ENCODE data around the gene DCP1B. TPM values are rescaled to one million over a fixed set of nuclear protein-coding genes. Genes with fewer than 3 reads are reported as not detected.

The DCP1B gene
- total RNA-seq, 1 experiment from 2014 or later, result 30.8 TPM

GRCh38 chr12:1977109-1977508 is 27.1 kb downstream of the DCP1B start:
- Histone ChIP-seq H4K20me1 (ENCODE audit: insufficient read depth, low read depth, low read length) (no peaks in the 10 kb centered on the region), H3K79me2 (ENCODE audit: low read length) (peaks cover 23% of the 10 kb centered on the region), H2AFZ (ENCODE audit: low read length) (no peak overlapping the region), H3K27ac (ENCODE audit: low read length) (no peak overlapping the region), H3K4me3 (ENCODE audit: low read length) (no peak overlapping the region), H3K4me1 (ENCODE audit: low read length) (no peaks in the 10 kb centered on the region), H3K9me3 (ENCODE audit: low read length) (no peaks in the 10 kb centered on the region), H3K9me2 (replicated peaks; ENCODE audit: insufficient read depth, low read length) (no peaks in the 10 kb centered on the region), H3K36me3 (ENCODE audit: insufficient read depth, low read length) (no peaks in the 10 kb centered on the region), H3K9ac (ENCODE audit: low read length) (no peak overlapping the region), H3K27me3 (ENCODE audit: low read length) (no peaks in the 10 kb centered on the region), H3K4me2 (ENCODE audit: low read depth, low read length, poor library complexity, severe bottlenecking) (no peak overlapping the region)
- DNase-seq, result no peak

GRCh38 chr12:1974812-1975211 is 29.4 kb downstream of the DCP1B start:
- no peaks in the 10 kb centered on the region for H3K36me3 ChIP-seq (ENCODE audit: insufficient read depth, low read length)
- H3K9me3 ChIP-seq (ENCODE audit: low read length), result no peaks in the 10 kb centered on the region
- no peaks in the 10 kb centered on the region for H4K20me1 ChIP-seq (ENCODE audit: insufficient read depth, low read depth, low read length)
- no peak overlapping the region for H3K9ac ChIP-seq (ENCODE audit: low read length)
- H3K4me1 ChIP-seq (ENCODE audit: low read length), result peaks cover 2% of the 10 kb centered on the region; the same call in 1 of the 2 replicates
- H2AFZ ChIP-seq (ENCODE audit: low read length), result no peak overlapping the region
- H3K4me2 ChIP-seq (ENCODE audit: low read depth, low read length, poor library complexity, severe bottlenecking), result no peak overlapping the region
- no peak overlapping the region for H3K4me3 ChIP-seq (ENCODE audit: low read length)
- no peak for DNase-seq
- H3K27me3 ChIP-seq (ENCODE audit: low read length), result no peaks in the 10 kb centered on the region
- no peaks in the 10 kb centered on the region for H3K9me2 ChIP-seq (replicated peaks; ENCODE audit: insufficient read depth, low read length)
- H3K79me2 ChIP-seq (ENCODE audit: low read length), result peaks cover 39% of the 10 kb centered on the region
- H3K27ac ChIP-seq (ENCODE audit: low read length), result no peak overlapping the region

- no peak overlapping the region for H3K4me2 ChIP-seq (ENCODE audit: low read depth, low read length, poor library complexity, severe bottlenecking)
- no peaks in the 10 kb centered on the region for H3K27me3 ChIP-seq (ENCODE audit: low read length)
- no peak overlapping the region for H3K9ac ChIP-seq (ENCODE audit: low read length)
- H3K4me1 ChIP-seq (ENCODE audit: low read length), result peaks cover 8% of the 10 kb centered on the region; the same call in 1 of the 2 replicates
- no peak overlapping the region for H3K4me3 ChIP-seq (ENCODE audit: low read length)
- H2AFZ ChIP-seq (ENCODE audit: low read length), result no peak overlapping the region
- H3K36me3 ChIP-seq (ENCODE audit: insufficient read depth, low read length), result no peaks in the 10 kb centered on the region
- peaks cover 46% of the 10 kb centered on the region for H3K79me2 ChIP-seq (ENCODE audit: low read length)
- DNase-seq, result no peak
- H3K27ac ChIP-seq (ENCODE audit: low read length), result no peak overlapping the region
- H3K9me3 ChIP-seq (ENCODE audit: low read length), result no peaks in the 10 kb centered on the region
- H3K9me2 ChIP-seq (replicated peaks; ENCODE audit: insufficient read depth, low read length), result no peaks in the 10 kb centered on the region
- H4K20me1 ChIP-seq (ENCODE audit: insufficient read depth, low read depth, low read length), result no peaks in the 10 kb centered on the region
Measured at GRCh38 chr12:1972856-1973317, 31.4 kb downstream of the DCP1B start.

GRCh38 chr12:1972260-1972659 is 32.0 kb downstream of the DCP1B start:
- H3K27me3 ChIP-seq (ENCODE audit: low read length), result no peaks in the 10 kb centered on the region
- peaks cover 46% of the 10 kb centered on the region for H3K79me2 ChIP-seq (ENCODE audit: low read length)
- no peak overlapping the region for H2AFZ ChIP-seq (ENCODE audit: low read length)
- no peak overlapping the region for H3K4me2 ChIP-seq (ENCODE audit: low read depth, low read length, poor library complexity, severe bottlenecking)
- peaks cover 8% of the 10 kb centered on the region; the same call in 1 of the 2 replicates for H3K4me1 ChIP-seq (ENCODE audit: low read length)
- no peak overlapping the region for H3K27ac ChIP-seq (ENCODE audit: low read length)
- H3K9ac ChIP-seq (ENCODE audit: low read length), result no peak overlapping the region
- H4K20me1 ChIP-seq (ENCODE audit: insufficient read depth, low read depth, low read length), result no peaks in the 10 kb centered on the region
- H3K9me2 ChIP-seq (replicated peaks; ENCODE audit: insufficient read depth, low read length), result no peaks in the 10 kb centered on the region
- DNase-seq, result no peak
- H3K36me3 ChIP-seq (ENCODE audit: insufficient read depth, low read length), result no peaks in the 10 kb centered on the region
- no peaks in the 10 kb centered on the region for H3K9me3 ChIP-seq (ENCODE audit: low read length)
- no peak overlapping the region for H3K4me3 ChIP-seq (ENCODE audit: low read length)

- no peak overlapping the region for H3K27ac ChIP-seq (ENCODE audit: low read length)
- H3K4me1 ChIP-seq (ENCODE audit: low read length), result peaks cover 8% of the 10 kb centered on the region; the same call in 1 of the 2 replicates
- no peaks in the 10 kb centered on the region for H3K9me3 ChIP-seq (ENCODE audit: low read length)
Measured at GRCh38 chr12:1970331-1970900, 33.8 kb downstream of the DCP1B start.

GRCh38 chr12:1966561-1967226 is 37.6 kb downstream of the DCP1B start:
- H3K79me2 ChIP-seq (ENCODE audit: low read length), result peaks cover 19% of the 10 kb centered on the region; the same call in 1 of the 2 replicates
- H3K27ac ChIP-seq (ENCODE audit: low read length), result no peak overlapping the region
- no peaks in the 10 kb centered on the region for H3K27me3 ChIP-seq (ENCODE audit: low read length)

More at GRCh38 chr12:1970331-1970900, 33.8 kb downstream of the DCP1B start:
- Histone ChIP-seq H3K9ac (ENCODE audit: low read length) (no peak overlapping the region), H3K4me3 (ENCODE audit: low read length) (no peak overlapping the region), H3K9me2 (replicated peaks; ENCODE audit: insufficient read depth, low read length) (no peaks in the 10 kb centered on the region), H3K36me3 (ENCODE audit: insufficient read depth, low read length) (0 out of 2 replicates have a peak, but pooled peaks cover 4% of the 10 kb centered on the region), H2AFZ (ENCODE audit: low read length) (no peak overlapping the region), H3K79me2 (ENCODE audit: low read length) (peaks cover 46% of the 10 kb centered on the region), H3K27me3 (ENCODE audit: low read length) (no peaks in the 10 kb centered on the region), H3K4me2 (ENCODE audit: low read depth, low read length, poor library complexity, severe bottlenecking) (no peak overlapping the region), H4K20me1 (ENCODE audit: insufficient read depth, low read depth, low read length) (no peaks in the 10 kb centered on the region)
- DNase-seq, result no peak

GRCh38 chr12:1965916-1966315 is 38.3 kb downstream of the DCP1B start:
- H2AFZ ChIP-seq (ENCODE audit: low read length), result no peak overlapping the region
- H4K20me1 ChIP-seq (ENCODE audit: insufficient read depth, low read depth, low read length), result no peaks in the 10 kb centered on the region
- H3K9me2 ChIP-seq (replicated peaks; ENCODE audit: insufficient read depth, low read length), result no peaks in the 10 kb centered on the region
- H3K9ac ChIP-seq (ENCODE audit: low read length), result no peak overlapping the region
- H3K4me1 ChIP-seq (ENCODE audit: low read length), result peaks cover 8% of the 10 kb centered on the region; the same call in 1 of the 2 replicates
- H3K4me3 ChIP-seq (ENCODE audit: low read length), result no peak overlapping the region
- peaks cover 14% of the 10 kb centered on the region; the same call in 1 of the 2 replicates for H3K79me2 ChIP-seq (ENCODE audit: low read length)
- no peak overlapping the region for H3K4me2 ChIP-seq (ENCODE audit: low read depth, low read length, poor library complexity, severe bottlenecking)
- H3K27me3 ChIP-seq (ENCODE audit: low read length), result no peaks in the 10 kb centered on the region
- H3K27ac ChIP-seq (ENCODE audit: low read length), result no peak overlapping the region
- no peaks in the 10 kb centered on the region for H3K9me3 ChIP-seq (ENCODE audit: low read length)
- 0 out of 2 replicates have a peak, but pooled peaks cover 16% of the 10 kb centered on the region for H3K36me3 ChIP-seq (ENCODE audit: insufficient read depth, low read length)
- DNase-seq, result no peak

More at GRCh38 chr12:1966561-1967226, 37.6 kb downstream of the DCP1B start:
- H3K4me3 ChIP-seq (ENCODE audit: low read length), result no peak overlapping the region
- H2AFZ ChIP-seq (ENCODE audit: low read length), result no peak overlapping the region
- no peaks in the 10 kb centered on the region for H4K20me1 ChIP-seq (ENCODE audit: insufficient read depth, low read depth, low read length)
- H3K4me2 ChIP-seq (ENCODE audit: low read depth, low read length, poor library complexity, severe bottlenecking), result no peak overlapping the region
- no peaks in the 10 kb centered on the region for H3K9me3 ChIP-seq (ENCODE audit: low read length)
- no peak overlapping the region for H3K9ac ChIP-seq (ENCODE audit: low read length)
- no peak for DNase-seq
- H3K4me1 ChIP-seq (ENCODE audit: low read length), result peaks cover 8% of the 10 kb centered on the region; the same call in 1 of the 2 replicates
- H3K36me3 ChIP-seq (ENCODE audit: insufficient read depth, low read length), result 0 out of 2 replicates have a peak, but pooled peaks cover 11% of the 10 kb centered on the region
- H3K9me2 ChIP-seq (replicated peaks; ENCODE audit: insufficient read depth, low read length), result no peaks in the 10 kb centered on the region

All from Karpas-422 (cell line).